RWPE1 (cell line): ENCODE data around the gene EFCAB13.

Experiments
- CTCF ChIA-PET: fragments of 350-600 bp; sonication (Branson Sonifier 250); formaldehyde crosslinking; extraction: SDS; loops from one replicate; lab custom pipeline; 2021; lab: Yijun Ruan, JAX
- POLR2A ChIA-PET: fragments of 400-600 bp; formaldehyde crosslinking; extraction: SDS; loops from one replicate; lab custom pipeline; 2020; ENCODE audit warnings: antibody characterized with exemption; ENCODE audit not compliant: low non-redundant PET; lab: Yijun Ruan, JAX
- DNase-seq: peaks from one replicate; pipeline ENCODE4 v3.0.0; 2012; ENCODE audit warnings: low spot score
- H3K27ac ChIP-seq: fragments of 450-650 bp; 2 replicates; pipeline ENCODE4 v1.5.1; 2017
- CTCF ChIP-seq: fragments of 450-650 bp; conservative IDR thresholded peaks from 2 replicates; pipeline ENCODE4 v1.5.1; 2017; ENCODE audit warnings: low read depth, mild to moderate bottlenecking

Gene EFCAB13

GRCh38 chr17:47323382-47324223 is at the start of gene EFCAB13:
TSS of gene EFCAB13 (plus strand) at chr17:47323955. CDS start at chr17:47328354, 4,399 bp downstream.
- DNase-seq: peak; percentile 75
- TF ChIP-seq CTCF: peak; percentile 40
- POLR2A ChIA-PET: interaction anchor here (0.6 kb wide), 1 partner anchor 84 kb away, joined by 3 read pairs; no protein-coding TSS in a partner anchor
- H3K27ac ChIP-seq: peak within 1 kb of the TSS; percentile 53
- CTCF ChIA-PET: interaction anchor here (0.6 to 0.7 kb wide), 3 partner anchors 8 to 163 kb away, joined by 3 to 6 read pairs (median 4); no protein-coding TSS in a partner anchor

- ChIA-PET POLR2A (no interaction called here), CTCF (interaction anchor here (0.7 kb wide), 1 partner anchor 685 kb away, joined by 3 read pairs; no protein-coding TSS in a partner anchor)
- no peak for DNase-seq
- no peak for TF ChIP-seq CTCF
- no peak overlapping the region for H3K27ac ChIP-seq
Observed at GRCh38 chr17:47274319-47275069, 49.3 kb upstream of the EFCAB13 start.

- TF ChIP-seq CTCF: no peak
- ChIA-PET CTCF (interaction anchor here (0.6 to 0.7 kb wide), 3 partner anchors 41 to 684 kb away, joined by 3 read pairs; no protein-coding TSS in a partner anchor), POLR2A (no interaction called here)
- H3K27ac ChIP-seq: no peak overlapping the region
- DNase-seq: peak; percentile 58
Observed at GRCh38 chr17:47275245-47275984, 48.3 kb upstream of the EFCAB13 start.

GRCh38 chr17:47276444-47276843 is 47.3 kb upstream of the EFCAB13 start:
- no peak overlapping the region for H3K27ac ChIP-seq
- CTCF ChIA-PET: interaction anchor here (0.6 kb wide), 1 partner anchor 40 kb away, joined by 3 read pairs; no protein-coding TSS in a partner anchor
- no peak for TF ChIP-seq CTCF
- POLR2A ChIA-PET: no interaction called here
- DNase-seq: no peak

GRCh38 chr17:47276868-47277267 is 46.9 kb upstream of the EFCAB13 start:
- DNase-seq: no peak
- no peak overlapping the region for H3K27ac ChIP-seq
- ChIA-PET POLR2A (no interaction called here), CTCF (no interaction called here)
- TF ChIP-seq CTCF: no peak
